ENCODE data around the gene FOXP1.
"Not testable (repeated sequence)": the region's sequence is repeated elsewhere in the genome, so short reads cannot be mapped to it uniquely, and the experiment has no call there.

The FOXP1 gene

GRCh38 chr3:71026634-71027578, 556.6 kb downstream of the FOXP1 start:
- Histone ChIP-seq H3K9me3 (ENCODE audit: control insufficient read depth, insufficient read depth, low read length) (no peaks in the 10 kb centered on the region), H3K27me3 (ENCODE audit: control insufficient read depth, insufficient read depth, low read length) (no peaks in the 10 kb centered on the region), H3K36me3 (ENCODE audit: control insufficient read depth, insufficient read depth, low read length) (no peaks in the 10 kb centered on the region), H3K4me1 (ENCODE audit: control insufficient read depth, insufficient read depth, low read length) (peaks cover 11% of the 10 kb centered on the region), H3K4me3 (ENCODE audit: low read depth, low read length) (no peak overlapping the region), H3K9ac (ENCODE audit: low read depth, low read length) (no peak overlapping the region)

- no peaks in the 10 kb centered on the region for H3K9me3 ChIP-seq (ENCODE audit: control insufficient read depth, insufficient read depth, low read length)
- no peaks in the 10 kb centered on the region for H3K36me3 ChIP-seq (ENCODE audit: control insufficient read depth, insufficient read depth, low read length)
- peaks cover 11% of the 10 kb centered on the region for H3K4me1 ChIP-seq (ENCODE audit: control insufficient read depth, insufficient read depth, low read length)
- no peak overlapping the region for H3K9ac ChIP-seq (ENCODE audit: low read depth, low read length)
- H3K27me3 ChIP-seq (ENCODE audit: control insufficient read depth, insufficient read depth, low read length), result no peaks in the 10 kb centered on the region
- H3K4me3 ChIP-seq (ENCODE audit: low read depth, low read length), result no peak overlapping the region
Measured at GRCh38 chr3:71025516-71025915, 558.0 kb downstream of the FOXP1 start.

GRCh38 chr3:71025010-71025409, 558.5 kb downstream of the FOXP1 start:
- Histone ChIP-seq H3K4me3 (ENCODE audit: low read depth, low read length) (no peak overlapping the region), H3K4me1 (ENCODE audit: control insufficient read depth, insufficient read depth, low read length) (peaks cover 11% of the 10 kb centered on the region), H3K9ac (ENCODE audit: low read depth, low read length) (no peak overlapping the region), H3K9me3 (ENCODE audit: control insufficient read depth, insufficient read depth, low read length) (no peaks in the 10 kb centered on the region), H3K27me3 (ENCODE audit: control insufficient read depth, insufficient read depth, low read length) (no peaks in the 10 kb centered on the region), H3K36me3 (ENCODE audit: control insufficient read depth, insufficient read depth, low read length) (no peaks in the 10 kb centered on the region)

GRCh38 chr3:71022551-71023335, 560.8 kb downstream of the FOXP1 start:
- Histone ChIP-seq H3K27me3 (ENCODE audit: control insufficient read depth, insufficient read depth, low read length) (no peaks in the 10 kb centered on the region), H3K9ac (ENCODE audit: low read depth, low read length) (no peak overlapping the region), H3K4me3 (ENCODE audit: low read depth, low read length) (no peak overlapping the region), H3K9me3 (ENCODE audit: control insufficient read depth, insufficient read depth, low read length) (no peaks in the 10 kb centered on the region), H3K36me3 (ENCODE audit: control insufficient read depth, insufficient read depth, low read length) (no peaks in the 10 kb centered on the region), H3K4me1 (ENCODE audit: control insufficient read depth, insufficient read depth, low read length) (peaks cover 11% of the 10 kb centered on the region)

- H3K9ac ChIP-seq (ENCODE audit: low read depth, low read length), result no peak overlapping the region
- H3K4me1 ChIP-seq (ENCODE audit: control insufficient read depth, insufficient read depth, low read length), result peaks cover 11% of the 10 kb centered on the region
- no peaks in the 10 kb centered on the region for H3K27me3 ChIP-seq (ENCODE audit: control insufficient read depth, insufficient read depth, low read length)
- H3K36me3 ChIP-seq (ENCODE audit: control insufficient read depth, insufficient read depth, low read length), result peaks cover 3% of the 10 kb centered on the region
- no peaks in the 10 kb centered on the region for H3K9me3 ChIP-seq (ENCODE audit: control insufficient read depth, insufficient read depth, low read length)
- H3K4me3 ChIP-seq (ENCODE audit: low read depth, low read length), result no peak overlapping the region
Measured at GRCh38 chr3:71018799-71019198, 564.7 kb downstream of the FOXP1 start.

- Histone ChIP-seq H3K4me1 (ENCODE audit: control insufficient read depth, insufficient read depth, low read length) (no peaks in the 10 kb centered on the region), H3K9me3 (ENCODE audit: control insufficient read depth, insufficient read depth, low read length) (no peaks in the 10 kb centered on the region), H3K4me3 (ENCODE audit: low read depth, low read length) (no peak overlapping the region), H3K36me3 (ENCODE audit: control insufficient read depth, insufficient read depth, low read length) (peaks cover 3% of the 10 kb centered on the region), H3K27me3 (ENCODE audit: control insufficient read depth, insufficient read depth, low read length) (no peaks in the 10 kb centered on the region), H3K9ac (ENCODE audit: low read depth, low read length) (no peak overlapping the region)
Measured at GRCh38 chr3:71016178-71016845, 567.2 kb downstream of the FOXP1 start.

GRCh38 chr3:71014616-71015015, 568.9 kb downstream of the FOXP1 start:
- not testable (repeated sequence) for H3K9ac ChIP-seq (ENCODE audit: low read depth, low read length); H3K4me1 ChIP-seq (ENCODE audit: control insufficient read depth, insufficient read depth, low read length); H3K27me3 ChIP-seq (ENCODE audit: control insufficient read depth, insufficient read depth, low read length)

GRCh38 chr3:71012971-71013370, 570.6 kb downstream of the FOXP1 start:
- H3K4me1 ChIP-seq (ENCODE audit: control insufficient read depth, insufficient read depth, low read length), result peaks cover 9% of the 10 kb centered on the region
- no peak overlapping the region for H3K4me3 ChIP-seq (ENCODE audit: low read depth, low read length)
- no peaks in the 10 kb centered on the region for H3K9me3 ChIP-seq (ENCODE audit: control insufficient read depth, insufficient read depth, low read length)
- peaks cover 3% of the 10 kb centered on the region for H3K36me3 ChIP-seq (ENCODE audit: control insufficient read depth, insufficient read depth, low read length)
- H3K27me3 ChIP-seq (ENCODE audit: control insufficient read depth, insufficient read depth, low read length), result no peaks in the 10 kb centered on the region
- H3K9ac ChIP-seq (ENCODE audit: low read depth, low read length), result no peak overlapping the region

More at GRCh38 chr3:71014616-71015015, 568.9 kb downstream of the FOXP1 start:
- H3K9me3 ChIP-seq (ENCODE audit: control insufficient read depth, insufficient read depth, low read length); H3K4me3 ChIP-seq (ENCODE audit: low read depth, low read length); H3K36me3 ChIP-seq (ENCODE audit: control insufficient read depth, insufficient read depth, low read length): not testable (repeated sequence)

- Histone ChIP-seq H3K4me3 (ENCODE audit: low read depth, low read length) (no peak overlapping the region), H3K36me3 (ENCODE audit: control insufficient read depth, insufficient read depth, low read length) (peaks cover 3% of the 10 kb centered on the region), H3K27me3 (ENCODE audit: control insufficient read depth, insufficient read depth, low read length) (no peaks in the 10 kb centered on the region), H3K9ac (ENCODE audit: low read depth, low read length) (no peak overlapping the region), H3K9me3 (ENCODE audit: control insufficient read depth, insufficient read depth, low read length) (no peaks in the 10 kb centered on the region), H3K4me1 (ENCODE audit: control insufficient read depth, insufficient read depth, low read length) (peaks cover 21% of the 10 kb centered on the region)
Measured at GRCh38 chr3:71011565-71012287, 571.8 kb downstream of the FOXP1 start.

GRCh38 chr3:71010726-71011455, 572.6 kb downstream of the FOXP1 start:
- Histone ChIP-seq H3K4me1 (ENCODE audit: control insufficient read depth, insufficient read depth, low read length) (peaks cover 21% of the 10 kb centered on the region), H3K36me3 (ENCODE audit: control insufficient read depth, insufficient read depth, low read length) (peaks cover 3% of the 10 kb centered on the region), H3K9ac (ENCODE audit: low read depth, low read length) (no peak overlapping the region), H3K9me3 (ENCODE audit: control insufficient read depth, insufficient read depth, low read length) (no peaks in the 10 kb centered on the region), H3K4me3 (ENCODE audit: low read depth, low read length) (no peak overlapping the region), H3K27me3 (ENCODE audit: control insufficient read depth, insufficient read depth, low read length) (no peaks in the 10 kb centered on the region)

Measured in iPS-15b (cell line).